Uterus (tissue), 4 donors: ENCODE results near the gene FIP1L1. TPM values are rescaled to one million over a fixed set of nuclear protein-coding genes. Genes with fewer than 3 reads are reported as not detected.

Source experiments
- DNase-seq, 2 donors: peaks; one replicate each; pipeline ENCODE4 v3.0.0-alpha.2; 2019 to 2020
- H3K27ac ChIP-seq, 2 donors: fragments of 200-600 bp; sonication (generic); 1 replicate in 1 of 2; 2 replicates in 1 of 2; pipeline ENCODE4 v1.5.1; 2016 to 2018
- H3K27me3 ChIP-seq, 2 donors: fragments of 200-600 bp; sonication (generic); one replicate each; pipeline ENCODE4 v1.5.1; 2018 to 2019; ENCODE audit warnings: control low read depth in 1 of 2
- H3K36me3 ChIP-seq, 2 donors: fragments of 200-600 bp; sonication (generic); one replicate each; pipeline ENCODE4 v1.5.1; 2019; ENCODE audit warnings: control low read depth in 1 of 2
- H3K4me1 ChIP-seq, 2 donors: fragments of 200-600 bp; sonication (generic); one replicate each; pipeline ENCODE4 v1.5.1; 2018 to 2019; ENCODE audit warnings: control low read depth in 1 of 2
- H3K4me3 ChIP-seq, 2 donors: fragments of 200-600 bp; sonication (generic); 1 replicate in 1 of 2; 2 replicates in 1 of 2; pipeline ENCODE4 v1.5.1; 2018 to 2019; ENCODE audit warnings: mild to moderate bottlenecking in 1 of 2
- H3K9me3 ChIP-seq, 2 donors: fragments of 200-600 bp; sonication (generic); one replicate each; pipeline ENCODE4 v1.5.1; 2019; ENCODE audit warnings: control low read depth in 1 of 2
- POLR2A ChIP-seq, 2 donors: fragments of 450-650 bp; IDR thresholded peaks; one replicate each; pipeline ENCODE4 v1.6.1; 2016; ENCODE audit warnings: antibody characterized with exemption in 2 of 2, mild to moderate bottlenecking in 1 of 2, moderate library complexity in 1 of 2
- intact Hi-C: fragments of 100-400 bp; cut with DNase I; formaldehyde crosslinking; loops from one replicate; pipeline ENCODE4 v1.15.1; 2023; ENCODE audit warnings: low total_unique reads
- total RNA-seq, 4 donors: library from RNA; depleted of rRNA in 3 of 4; stranded (reverse); fragments of >200 nt in 3 of 4; gene quantifications; one replicate each; pipeline versions ENCODE4 v1.1.0 to v1.2.4, GENCODE V29; 2014 to 2023
- TF ChIP-seq, protein P1 (sequence below), 4 experiments: fragments of 200-600 bp in 2 of 4; fragments of 450-650 bp in 2 of 4; sonication (generic) in 2 of 4; IDR thresholded peaks; one replicate each; pipeline ENCODE4 v1.5.1; 2016 to 2019; ENCODE audit warnings: antibody characterized with exemption in 4 of 4, mild to moderate bottlenecking in 2 of 4, moderate library complexity in 1 of 4
- donor health status: DM: yes; HTN: yes; CAD: no.

Gene FIP1L1
- total RNA-seq, 4 donors from 2014 or later: 55.1 to 106 (median 69.2) TPM

DNA sequence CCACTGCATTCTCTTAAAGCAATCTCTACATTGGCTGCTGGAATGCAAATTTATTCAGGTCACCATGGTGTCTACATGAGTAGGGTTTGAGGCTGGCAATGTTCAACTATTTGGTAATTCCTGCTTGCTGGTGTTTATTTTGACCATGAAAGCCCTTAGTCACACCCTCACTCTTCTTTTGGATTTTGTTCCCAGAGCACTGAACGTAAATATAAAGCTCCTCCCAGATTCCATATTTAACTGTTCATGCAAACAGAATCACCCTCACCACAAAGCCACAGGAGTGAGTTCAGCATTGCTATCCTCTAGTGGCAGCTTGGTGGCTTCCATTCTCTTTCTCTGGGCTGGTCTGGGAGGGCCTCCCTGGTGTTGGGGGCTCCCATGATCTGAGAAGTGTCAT is 131.0 kb downstream of the FIP1L1 start:
- H3K9me3 ChIP-seq: no peaks in the 10 kb centered on the region
- peaks cover 0 to 5% of the 10 kb centered on the region in 2 donors for H3K4me1 ChIP-seq
- intact Hi-C loops: no loop called here
- H3K27me3 ChIP-seq: no peaks in the 10 kb centered on the region
- no peak for DNase-seq
- H3K36me3 ChIP-seq: no peaks in the 10 kb centered on the region
- H3K27ac ChIP-seq: no peak overlapping the region
- TF ChIP-seq POLR2A (IDR thresholded peaks at IDR 0.05): no peak
- TF ChIP-seq, protein P1, sequence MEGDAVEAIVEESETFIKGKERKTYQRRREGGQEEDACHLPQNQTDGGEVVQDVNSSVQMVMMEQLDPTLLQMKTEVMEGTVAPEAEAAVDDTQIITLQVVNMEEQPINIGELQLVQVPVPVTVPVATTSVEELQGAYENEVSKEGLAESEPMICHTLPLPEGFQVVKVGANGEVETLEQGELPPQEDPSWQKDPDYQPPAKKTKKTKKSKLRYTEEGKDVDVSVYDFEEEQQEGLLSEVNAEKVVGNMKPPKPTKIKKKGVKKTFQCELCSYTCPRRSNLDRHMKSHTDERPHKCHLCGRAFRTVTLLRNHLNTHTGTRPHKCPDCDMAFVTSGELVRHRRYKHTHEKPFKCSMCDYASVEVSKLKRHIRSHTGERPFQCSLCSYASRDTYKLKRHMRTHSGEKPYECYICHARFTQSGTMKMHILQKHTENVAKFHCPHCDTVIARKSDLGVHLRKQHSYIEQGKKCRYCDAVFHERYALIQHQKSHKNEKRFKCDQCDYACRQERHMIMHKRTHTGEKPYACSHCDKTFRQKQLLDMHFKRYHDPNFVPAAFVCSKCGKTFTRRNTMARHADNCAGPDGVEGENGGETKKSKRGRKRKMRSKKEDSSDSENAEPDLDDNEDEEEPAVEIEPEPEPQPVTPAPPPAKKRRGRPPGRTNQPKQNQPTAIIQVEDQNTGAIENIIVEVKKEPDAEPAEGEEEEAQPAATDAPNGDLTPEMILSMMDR (IDR thresholded peaks at IDR 0.05): no peak
- no peak overlapping the region for H3K4me3 ChIP-seq

DNA sequence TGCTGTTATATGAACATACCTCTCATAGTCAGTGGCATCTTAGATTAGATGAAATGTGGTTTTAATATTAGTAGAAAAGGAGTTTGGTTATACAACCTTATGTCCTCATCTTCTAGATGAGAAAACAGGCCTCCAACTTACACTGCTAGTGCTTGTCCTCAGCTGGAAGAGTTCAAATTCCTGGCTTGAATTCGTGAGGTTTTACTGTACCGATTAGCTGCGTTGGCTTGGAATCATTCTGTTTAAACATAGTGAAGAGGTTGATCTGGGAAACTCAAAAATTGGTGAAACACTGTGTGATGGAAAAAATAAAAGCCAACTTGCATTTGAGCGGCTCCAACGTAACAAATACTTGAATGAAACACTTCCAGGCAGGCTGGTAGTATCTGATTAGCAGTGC is 132.9 kb downstream of the FIP1L1 start:
- Histone ChIP-seq H3K27ac (no peak overlapping the region), H3K4me3 (no peak overlapping the region), H3K4me1 (peaks cover 0 to 5% of the 10 kb centered on the region in 2 donors), H3K36me3 (no peaks in the 10 kb centered on the region), H3K9me3 (no peaks in the 10 kb centered on the region), H3K27me3 (no peaks in the 10 kb centered on the region)
- DNase-seq: no peak
- intact Hi-C loops: no loop called here
- no peak for TF ChIP-seq POLR2A (IDR thresholded peaks at IDR 0.05)
- TF ChIP-seq, protein P1 (IDR thresholded peaks at IDR 0.05): no peak

Other genes with a start within 250 kb of the FIP1L1 start
- 10 to 100 TPM; 19.6 to 36.2 (median 24.5) TPM for gene SCFD2, start 11.6 kb upstream of the FIP1L1 start, total RNA-seq
- gene LNX1, start 213.8 kb downstream of the FIP1L1 start, total RNA-seq: 10 to 100 TPM in 2 of 4 donors, 1 to 10 TPM in 1, under 1 TPM in 1; 0.29 to 12.9 (median 8.8) TPM